ENCODE measurements around the gene SECISBP2L. TPM values are rescaled to one million over a fixed set of nuclear protein-coding genes. Genes with fewer than 3 reads are reported as not detected.

Gene SECISBP2L
- polyA plus RNA-seq, 1 donor: 33.5 TPM

GRCh38 chr15:49037546-49037940, 8.7 kb downstream of the SECISBP2L start:
- peaks cover 14% of the 10 kb centered on the region for H3K36me3 ChIP-seq (ENCODE audit: control insufficient read depth, insufficient read depth, low read length)
- H3K27me3 ChIP-seq (ENCODE audit: control insufficient read depth, insufficient read depth, low read length): no peaks in the 10 kb centered on the region
- H3K27ac ChIP-seq (ENCODE audit: low read length): no peak overlapping the region
- H3K4me1 ChIP-seq (ENCODE audit: control insufficient read depth, insufficient read depth, low read length): no peaks in the 10 kb centered on the region
- H3K9me3 ChIP-seq (ENCODE audit: control insufficient read depth, low read depth, low read length): no peaks in the 10 kb centered on the region
- no peak for DNase-seq
- H3K4me3 ChIP-seq (ENCODE audit: low read length): no peak overlapping the region

GRCh38 chr15:49036650-49037545, 9.3 kb downstream of the SECISBP2L start:
- Histone ChIP-seq H3K4me3 (ENCODE audit: low read length) (no peak overlapping the region), H3K27ac (ENCODE audit: low read length) (no peak overlapping the region), H3K36me3 (ENCODE audit: control insufficient read depth, insufficient read depth, low read length) (peaks cover 15% of the 10 kb centered on the region), H3K4me1 (ENCODE audit: control insufficient read depth, insufficient read depth, low read length) (no peaks in the 10 kb centered on the region), H3K9me3 (ENCODE audit: control insufficient read depth, low read depth, low read length) (no peaks in the 10 kb centered on the region), H3K27me3 (ENCODE audit: control insufficient read depth, insufficient read depth, low read length) (no peaks in the 10 kb centered on the region)
- no CpG with 5 or more reads among the region's 3 CpGs for WGBS (ENCODE audit: insufficient coverage, low lambda C conversion rate)
- no peak for DNase-seq

DNA sequence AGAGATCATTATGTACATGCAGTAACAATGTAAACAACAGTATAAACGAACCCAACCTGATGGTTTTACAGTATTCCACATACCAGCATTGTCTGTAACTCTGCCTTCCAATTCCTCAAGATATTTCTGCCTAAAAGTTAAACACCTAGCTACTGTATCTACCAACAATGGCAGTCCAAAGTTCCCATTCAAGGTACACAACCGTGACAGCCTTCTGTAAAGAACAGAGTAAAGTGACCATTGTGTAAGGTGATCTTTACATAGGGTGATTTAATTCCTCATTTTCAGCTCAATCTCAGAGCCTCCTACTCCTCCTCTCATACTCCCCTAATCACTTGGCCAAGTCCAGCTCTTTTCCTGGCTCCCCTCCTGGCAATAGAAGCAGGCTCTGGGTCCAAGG, 10.4 kb downstream of the SECISBP2L start:
- H3K4me3 ChIP-seq (ENCODE audit: low read length): no peak overlapping the region
- DNase-seq: peak; percentile 41 to 70
- H3K27me3 ChIP-seq (ENCODE audit: control insufficient read depth, insufficient read depth, low read length): no peaks in the 10 kb centered on the region
- H3K4me1 ChIP-seq (ENCODE audit: control insufficient read depth, insufficient read depth, low read length): no peaks in the 10 kb centered on the region
- H3K36me3 ChIP-seq (ENCODE audit: control insufficient read depth, insufficient read depth, low read length): peaks cover 15% of the 10 kb centered on the region
- no CpG with 5 or more reads among the region's 2 CpGs for WGBS (ENCODE audit: insufficient coverage, low lambda C conversion rate)
- no peaks in the 10 kb centered on the region for H3K9me3 ChIP-seq (ENCODE audit: control insufficient read depth, low read depth, low read length)
- H3K27ac ChIP-seq (ENCODE audit: low read length): no peak overlapping the region

DNA sequence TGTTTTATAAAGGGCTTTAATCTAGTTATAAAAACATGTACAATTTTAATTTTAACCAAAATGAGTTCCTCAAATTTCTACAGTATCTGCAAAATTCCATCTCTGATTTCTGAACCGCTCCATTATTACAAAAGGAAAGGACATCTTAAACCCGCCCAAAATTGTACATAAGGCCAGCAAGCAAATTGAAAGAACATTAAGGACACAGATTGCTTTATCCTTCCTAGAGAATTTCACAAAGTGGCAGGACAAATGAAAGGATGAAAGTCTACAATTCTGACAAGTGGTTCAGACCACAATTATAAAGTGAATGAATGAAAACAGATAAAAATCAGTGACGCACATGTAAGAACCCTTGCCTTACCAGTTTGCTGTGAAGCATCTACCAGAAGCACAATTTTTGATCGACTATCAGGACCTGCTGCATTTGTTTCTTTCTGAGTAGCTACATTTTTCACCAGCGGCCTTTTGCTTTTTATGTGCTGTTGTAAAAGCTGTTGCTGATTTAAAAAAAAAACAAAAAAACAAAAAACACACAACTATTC, 13.6 kb downstream of the SECISBP2L start:
- Histone ChIP-seq H3K36me3 (ENCODE audit: control insufficient read depth, insufficient read depth, low read length) (peaks cover 29% of the 10 kb centered on the region), H3K4me3 (ENCODE audit: low read length) (no peak overlapping the region), H3K9me3 (ENCODE audit: control insufficient read depth, low read depth, low read length) (no peaks in the 10 kb centered on the region), H3K27ac (ENCODE audit: low read length) (no peak overlapping the region), H3K4me1 (ENCODE audit: control insufficient read depth, insufficient read depth, low read length) (no peaks in the 10 kb centered on the region), H3K27me3 (ENCODE audit: control insufficient read depth, insufficient read depth, low read length) (no peaks in the 10 kb centered on the region)
- 100% methylated on average over 3 of the region's 5 CpGs for WGBS (ENCODE audit: insufficient coverage, low lambda C conversion rate)
- no peak for DNase-seq

- DNase-seq: no peak
Observed at GRCh38 chr15:49031804-49032203, 14.4 kb downstream of the SECISBP2L start.

GRCh38 chr15:49026700-49027099, 19.5 kb downstream of the SECISBP2L start:
- Histone ChIP-seq H3K27ac (ENCODE audit: low read length) (no peak overlapping the region), H3K27me3 (ENCODE audit: control insufficient read depth, insufficient read depth, low read length) (no peaks in the 10 kb centered on the region), H3K36me3 (ENCODE audit: control insufficient read depth, insufficient read depth, low read length) (peaks cover 27% of the 10 kb centered on the region), H3K9me3 (ENCODE audit: control insufficient read depth, low read depth, low read length) (no peaks in the 10 kb centered on the region), H3K4me3 (ENCODE audit: low read length) (no peak overlapping the region), H3K4me1 (ENCODE audit: control insufficient read depth, insufficient read depth, low read length) (no peaks in the 10 kb centered on the region)
- WGBS (ENCODE audit: insufficient coverage, low lambda C conversion rate): 40% methylated on average over 1 of the region's 1 CpG
- no peak for DNase-seq

More at GRCh38 chr15:49031804-49032203, 14.4 kb downstream of the SECISBP2L start:
- H3K36me3 ChIP-seq (ENCODE audit: control insufficient read depth, insufficient read depth, low read length): peaks cover 31% of the 10 kb centered on the region
- WGBS (ENCODE audit: insufficient coverage, low lambda C conversion rate): 100% methylated on average over 1 of the region's 2 CpGs
- H3K27ac ChIP-seq (ENCODE audit: low read length): no peak overlapping the region
- no peaks in the 10 kb centered on the region for H3K9me3 ChIP-seq (ENCODE audit: control insufficient read depth, low read depth, low read length)
- H3K4me3 ChIP-seq (ENCODE audit: low read length): no peak overlapping the region
- no peaks in the 10 kb centered on the region for H3K4me1 ChIP-seq (ENCODE audit: control insufficient read depth, insufficient read depth, low read length)
- no peaks in the 10 kb centered on the region for H3K27me3 ChIP-seq (ENCODE audit: control insufficient read depth, insufficient read depth, low read length)

DNA sequence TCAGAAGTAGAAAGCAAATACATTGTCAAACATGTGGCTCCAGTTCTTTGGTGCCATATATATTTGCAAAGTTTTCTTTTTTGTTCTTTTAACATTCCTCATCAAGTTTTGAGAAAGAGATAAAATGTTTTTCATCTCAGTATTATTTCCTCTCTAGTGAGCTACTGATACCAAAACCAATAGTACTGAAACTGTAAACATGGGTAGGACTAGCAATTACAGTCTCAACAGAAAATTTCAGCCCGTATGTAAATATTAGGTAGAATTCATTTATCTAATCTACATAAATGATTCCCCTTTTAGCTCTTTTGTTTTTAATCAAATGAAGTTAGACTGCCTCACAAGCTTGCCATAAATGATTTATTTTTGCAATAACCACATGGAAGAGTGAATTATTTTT, 21.4 kb downstream of the SECISBP2L start:
- no peak for DNase-seq
- Histone ChIP-seq H3K36me3 (ENCODE audit: control insufficient read depth, insufficient read depth, low read length) (peaks cover 38% of the 10 kb centered on the region), H3K4me3 (ENCODE audit: low read length) (no peak overlapping the region), H3K9me3 (ENCODE audit: control insufficient read depth, low read depth, low read length) (no peaks in the 10 kb centered on the region), H3K27me3 (ENCODE audit: control insufficient read depth, insufficient read depth, low read length) (no peaks in the 10 kb centered on the region), H3K4me1 (ENCODE audit: control insufficient read depth, insufficient read depth, low read length) (no peaks in the 10 kb centered on the region), H3K27ac (ENCODE audit: low read length) (no peak overlapping the region)
- 60% methylated on average over 1 of the region's 1 CpG for WGBS (ENCODE audit: insufficient coverage, low lambda C conversion rate)

DNA sequence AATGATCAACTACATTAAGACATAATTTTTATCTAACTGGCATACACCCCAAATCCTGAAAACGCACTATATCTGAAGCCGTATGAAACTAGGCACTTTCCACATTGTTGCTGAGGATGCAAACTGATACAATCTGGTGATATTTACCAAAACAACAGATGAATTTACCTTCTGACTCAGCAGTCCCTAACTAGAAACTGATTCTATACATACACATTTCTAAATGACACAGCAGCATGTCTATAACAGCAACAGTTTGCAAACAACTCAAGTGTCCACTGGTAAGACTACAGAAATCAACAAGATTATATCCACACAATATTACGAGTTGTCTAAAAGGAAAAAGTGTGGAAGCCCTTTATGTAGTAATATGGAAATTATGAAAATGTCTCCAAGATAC, 22.9 kb downstream of the SECISBP2L start:
- peaks cover 33% of the 10 kb centered on the region for H3K36me3 ChIP-seq (ENCODE audit: control insufficient read depth, insufficient read depth, low read length)
- DNase-seq: no peak
- no peak overlapping the region for H3K4me3 ChIP-seq (ENCODE audit: low read length)
- H3K27me3 ChIP-seq (ENCODE audit: control insufficient read depth, insufficient read depth, low read length): no peaks in the 10 kb centered on the region
- no peak overlapping the region for H3K27ac ChIP-seq (ENCODE audit: low read length)
- H3K9me3 ChIP-seq (ENCODE audit: control insufficient read depth, low read depth, low read length): no peaks in the 10 kb centered on the region
- 100% methylated on average over 1 of the region's 3 CpGs for WGBS (ENCODE audit: insufficient coverage, low lambda C conversion rate)
- no peaks in the 10 kb centered on the region for H3K4me1 ChIP-seq (ENCODE audit: control insufficient read depth, insufficient read depth, low read length)

GRCh38 chr15:49015896-49016295, 30.4 kb downstream of the SECISBP2L start:
- Histone ChIP-seq H3K9me3 (ENCODE audit: control insufficient read depth, low read depth, low read length) (no peaks in the 10 kb centered on the region), H3K4me3 (ENCODE audit: low read length) (no peak overlapping the region), H3K4me1 (ENCODE audit: control insufficient read depth, insufficient read depth, low read length) (no peaks in the 10 kb centered on the region), H3K36me3 (ENCODE audit: control insufficient read depth, insufficient read depth, low read length) (peaks cover 49% of the 10 kb centered on the region), H3K27me3 (ENCODE audit: control insufficient read depth, insufficient read depth, low read length) (no peaks in the 10 kb centered on the region), H3K27ac (ENCODE audit: low read length) (no peak overlapping the region)
- no peak for DNase-seq
- 92% methylated on average over 1 of the region's 2 CpGs for WGBS (ENCODE audit: insufficient coverage, low lambda C conversion rate)

DNA sequence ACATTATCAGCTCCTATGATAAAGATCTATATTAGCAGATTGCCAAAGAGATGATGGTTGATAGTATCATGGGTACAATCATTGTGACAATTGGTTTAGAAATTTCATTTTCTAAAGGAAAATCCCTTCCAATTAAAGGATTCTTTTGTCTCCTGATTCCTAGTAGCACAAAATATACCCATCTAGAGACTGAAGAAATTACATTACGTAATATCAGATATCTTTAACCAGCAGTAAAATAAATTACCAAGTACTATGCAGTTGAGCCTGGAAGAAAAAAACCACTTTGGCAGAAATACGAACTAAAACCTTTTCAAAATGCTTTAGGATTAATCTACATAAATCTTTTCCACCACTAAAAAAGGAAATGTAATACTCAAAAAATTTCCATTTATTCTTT, 46.9 kb downstream of the SECISBP2L start:
- Histone ChIP-seq H3K36me3 (ENCODE audit: control insufficient read depth, insufficient read depth, low read length) (peaks cover 31% of the 10 kb centered on the region), H3K27ac (ENCODE audit: low read length) (no peak overlapping the region)
- 100% methylated on average over 2 of the region's 2 CpGs for WGBS (ENCODE audit: insufficient coverage, low lambda C conversion rate)

DNA sequence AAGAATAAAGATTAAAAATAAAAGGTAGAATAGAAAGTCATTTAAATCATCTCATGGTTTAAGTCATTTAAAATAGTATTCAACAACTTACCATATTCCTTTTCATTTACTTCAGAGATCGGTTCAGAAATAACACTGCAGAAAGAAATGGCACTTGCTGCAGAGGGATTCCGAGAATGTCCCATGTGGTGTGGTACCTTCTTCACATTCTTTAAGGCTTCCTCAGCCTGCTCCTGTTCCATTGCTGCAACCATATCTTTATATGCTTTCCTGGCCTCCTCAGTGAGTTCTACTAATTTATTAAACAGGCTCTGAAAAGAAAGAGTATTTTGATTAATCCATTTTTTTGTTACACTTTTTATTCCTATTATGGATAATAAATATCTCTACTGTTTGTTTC, 50.0 kb downstream of the SECISBP2L start:
- Histone ChIP-seq H3K4me3 (ENCODE audit: low read length) (no peak overlapping the region), H3K4me1 (ENCODE audit: control insufficient read depth, insufficient read depth, low read length) (no peaks in the 10 kb centered on the region), H3K27me3 (ENCODE audit: control insufficient read depth, insufficient read depth, low read length) (no peaks in the 10 kb centered on the region), H3K9me3 (ENCODE audit: control insufficient read depth, low read depth, low read length) (no peaks in the 10 kb centered on the region), H3K27ac (ENCODE audit: low read length) (no peak overlapping the region), H3K36me3 (ENCODE audit: control insufficient read depth, insufficient read depth, low read length) (peaks cover 46% of the 10 kb centered on the region)
- DNase-seq: no peak
- WGBS (ENCODE audit: insufficient coverage, low lambda C conversion rate): 100% methylated on average over 1 of the region's 2 CpGs

More for the DNA sequence above, 46.9 kb downstream of the SECISBP2L start:
- H3K27me3 ChIP-seq (ENCODE audit: control insufficient read depth, insufficient read depth, low read length): no peaks in the 10 kb centered on the region
- no peak for DNase-seq
- no peak overlapping the region for H3K4me3 ChIP-seq (ENCODE audit: low read length)
- H3K9me3 ChIP-seq (ENCODE audit: control insufficient read depth, low read depth, low read length): no peaks in the 10 kb centered on the region
- H3K4me1 ChIP-seq (ENCODE audit: control insufficient read depth, insufficient read depth, low read length): no peaks in the 10 kb centered on the region
